ENCODE measurements around the gene IGSF3.
A peak's percentile ranks its signal among the peaks of the same experiment; 100 is the strongest.
"Not testable (repeated sequence)": the region's sequence is repeated elsewhere in the genome, so short reads cannot be mapped to it uniquely, and the experiment has no call there.

The IGSF3 gene

DNA sequence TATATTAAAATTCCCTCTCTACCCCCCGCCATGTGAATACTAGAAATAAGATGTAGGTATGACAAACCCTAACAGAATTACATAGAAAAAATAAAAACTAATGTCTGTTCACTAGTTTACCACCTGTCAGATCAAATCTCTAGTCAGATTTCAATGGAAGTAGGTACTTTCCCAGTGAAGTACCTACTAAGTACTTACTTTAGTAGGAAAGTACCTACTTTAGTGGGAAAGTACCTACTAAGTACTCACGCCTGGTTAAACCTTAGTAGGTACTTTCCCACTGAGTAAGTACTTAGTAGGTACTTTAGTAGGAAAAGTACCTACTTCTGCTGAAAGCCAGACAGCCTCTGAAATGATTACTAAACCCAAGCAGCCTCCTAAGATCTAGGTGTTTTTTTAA lies 58.7 kb downstream of the IGSF3 start:
- DNase-seq (ENCODE audit: extremely low spot score); POLR2A ChIA-PET: not testable (repeated sequence)
- CTCF ChIA-PET = interaction anchor here (1.3 kb wide), 1 partner anchor 64 kb away, joined by 4 read pairs; no protein-coding TSS in a partner anchor

DNA sequence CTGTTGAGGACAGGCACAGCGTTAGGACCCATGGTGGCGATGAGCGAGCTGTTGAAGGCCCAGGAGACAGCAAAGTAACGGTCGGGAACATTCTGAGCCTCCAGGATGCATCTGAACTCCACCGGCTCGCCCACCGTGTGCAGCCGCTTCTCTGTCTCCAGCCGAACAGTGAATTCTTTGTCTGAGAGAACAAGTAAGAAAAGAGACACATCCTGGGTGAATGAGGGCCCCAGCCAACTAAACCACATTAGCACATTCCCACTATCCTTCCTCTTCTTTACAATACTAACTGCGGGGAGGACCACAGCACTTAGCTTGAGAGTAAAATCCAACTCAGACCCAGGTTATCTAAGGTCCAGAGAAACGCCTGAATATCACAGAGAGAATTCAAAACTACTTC lies 59.4 kb downstream of the IGSF3 start:
- POLR2A ChIA-PET; DNase-seq (ENCODE audit: extremely low spot score): not testable (repeated sequence)
- CTCF ChIA-PET = interaction anchor here (1.3 kb wide), 1 partner anchor 65 kb away, joined by 4 read pairs; no protein-coding TSS in a partner anchor

DNA sequence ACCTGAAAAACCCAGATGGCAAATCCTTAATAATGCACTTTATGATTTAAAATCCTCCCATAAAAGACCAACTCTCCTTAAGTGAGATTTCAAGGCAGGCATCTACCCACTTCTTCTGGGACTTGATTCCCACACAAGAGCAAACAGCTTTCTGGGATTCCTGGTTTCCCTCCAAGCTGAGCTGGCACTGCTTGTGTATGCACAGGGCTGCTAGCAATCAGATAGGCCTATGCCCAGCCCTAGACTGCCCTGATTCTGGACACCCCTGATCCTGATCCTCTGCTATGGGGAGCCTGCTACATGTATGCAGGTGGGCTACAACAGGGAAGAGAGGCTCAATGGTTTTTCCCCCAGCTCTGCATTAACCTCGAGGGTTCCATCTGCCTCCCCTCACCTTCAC lies 60.1 kb downstream of the IGSF3 start:
- POLR2A ChIA-PET; CTCF ChIA-PET; DNase-seq (ENCODE audit: extremely low spot score): not testable (repeated sequence)

DNA sequence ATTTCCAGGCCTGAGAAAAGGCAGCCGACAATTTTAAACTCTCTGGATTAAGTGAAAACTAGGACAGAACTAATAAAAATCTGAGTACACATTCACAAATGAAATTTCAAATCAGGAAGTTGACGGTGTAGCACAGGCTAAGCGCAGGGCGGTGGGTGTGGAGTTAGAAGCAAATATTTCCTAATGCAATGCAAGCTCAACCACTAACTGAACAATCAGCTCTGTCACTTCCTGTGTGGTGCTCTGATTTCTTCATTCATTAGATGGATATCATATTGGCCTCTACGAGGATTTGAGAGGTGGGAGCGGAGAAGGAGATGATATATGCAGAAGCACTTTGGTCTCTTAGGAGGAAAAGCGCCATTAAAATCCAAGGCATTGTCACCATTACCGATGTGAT lies 61.5 kb downstream of the IGSF3 start:
- CTCF ChIA-PET; DNase-seq (ENCODE audit: extremely low spot score); POLR2A ChIA-PET: not testable (repeated sequence)

DNA sequence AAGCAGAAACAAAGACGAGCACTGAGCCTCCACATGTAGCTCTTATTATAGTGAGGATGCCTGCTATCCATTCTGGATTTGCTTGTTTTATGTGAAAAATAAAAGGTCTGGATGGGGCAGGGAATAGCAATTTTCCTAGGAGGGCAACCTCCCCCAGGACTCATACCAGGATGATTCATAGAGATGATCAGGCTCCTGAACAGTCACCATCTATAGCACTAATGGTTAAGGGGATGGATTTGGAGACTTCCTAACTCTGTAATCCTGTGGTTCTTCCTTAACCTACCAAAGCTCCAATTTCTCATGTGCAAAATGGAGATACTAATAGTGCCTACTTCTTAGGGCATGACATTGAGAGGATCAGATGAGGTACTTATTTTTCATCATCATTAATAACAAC lies 62.2 kb downstream of the IGSF3 start:
- DNase-seq (ENCODE audit: extremely low spot score) = no peak
- ChIA-PET CTCF (no interaction called here), POLR2A (no interaction called here)
- TF ChIP-seq, protein P1, sequence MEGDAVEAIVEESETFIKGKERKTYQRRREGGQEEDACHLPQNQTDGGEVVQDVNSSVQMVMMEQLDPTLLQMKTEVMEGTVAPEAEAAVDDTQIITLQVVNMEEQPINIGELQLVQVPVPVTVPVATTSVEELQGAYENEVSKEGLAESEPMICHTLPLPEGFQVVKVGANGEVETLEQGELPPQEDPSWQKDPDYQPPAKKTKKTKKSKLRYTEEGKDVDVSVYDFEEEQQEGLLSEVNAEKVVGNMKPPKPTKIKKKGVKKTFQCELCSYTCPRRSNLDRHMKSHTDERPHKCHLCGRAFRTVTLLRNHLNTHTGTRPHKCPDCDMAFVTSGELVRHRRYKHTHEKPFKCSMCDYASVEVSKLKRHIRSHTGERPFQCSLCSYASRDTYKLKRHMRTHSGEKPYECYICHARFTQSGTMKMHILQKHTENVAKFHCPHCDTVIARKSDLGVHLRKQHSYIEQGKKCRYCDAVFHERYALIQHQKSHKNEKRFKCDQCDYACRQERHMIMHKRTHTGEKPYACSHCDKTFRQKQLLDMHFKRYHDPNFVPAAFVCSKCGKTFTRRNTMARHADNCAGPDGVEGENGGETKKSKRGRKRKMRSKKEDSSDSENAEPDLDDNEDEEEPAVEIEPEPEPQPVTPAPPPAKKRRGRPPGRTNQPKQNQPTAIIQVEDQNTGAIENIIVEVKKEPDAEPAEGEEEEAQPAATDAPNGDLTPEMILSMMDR (IDR thresholded peaks at IDR 0.05; ENCODE audit: control extremely low read depth, extremely low read depth, low read depth, missing control alignments) = no peak

DNA sequence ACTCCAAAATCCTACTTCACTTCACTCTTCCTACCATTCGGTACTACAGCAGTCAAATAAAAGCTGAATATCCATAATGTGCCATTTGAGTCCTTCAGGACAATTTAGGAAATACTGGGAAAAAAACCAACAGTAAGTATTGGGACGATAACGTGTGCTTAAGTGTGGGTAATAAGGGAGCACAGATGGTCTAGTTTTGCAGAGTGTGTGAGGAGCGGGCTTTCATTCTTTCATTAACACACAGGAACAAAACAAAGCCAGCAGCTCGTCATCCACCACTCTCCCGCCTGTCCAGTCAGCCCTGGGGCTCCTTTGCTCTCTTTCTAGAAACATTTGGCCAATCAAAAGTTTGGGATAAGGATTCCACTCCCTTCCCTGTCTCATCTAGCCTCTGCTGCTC lies 63.1 kb downstream of the IGSF3 start:
- POLR2A ChIA-PET; DNase-seq (ENCODE audit: extremely low spot score); CTCF ChIA-PET: not testable (repeated sequence)

DNA sequence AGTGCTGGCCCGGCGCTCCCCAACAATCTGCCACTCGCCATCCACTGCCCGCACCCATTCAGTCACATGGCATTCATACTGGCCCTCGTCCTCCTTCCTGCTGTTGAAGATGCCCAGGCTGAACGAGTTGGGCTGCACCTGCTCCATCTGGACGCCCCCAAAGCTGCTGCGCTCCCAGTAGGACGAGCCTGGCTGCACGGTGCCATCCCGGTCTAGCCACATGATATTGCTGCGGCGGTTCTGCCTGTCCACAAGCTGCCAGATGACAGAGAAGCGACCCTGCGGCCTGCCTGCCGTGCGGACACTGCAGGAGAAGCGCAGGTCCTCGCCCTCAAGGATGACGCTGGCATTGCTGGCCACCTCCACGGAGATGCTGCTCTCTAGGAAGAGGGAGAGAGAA lies 63.9 kb downstream of the IGSF3 start:
- POLR2A ChIA-PET; DNase-seq (ENCODE audit: extremely low spot score); CTCF ChIA-PET: not testable (repeated sequence)

DNA sequence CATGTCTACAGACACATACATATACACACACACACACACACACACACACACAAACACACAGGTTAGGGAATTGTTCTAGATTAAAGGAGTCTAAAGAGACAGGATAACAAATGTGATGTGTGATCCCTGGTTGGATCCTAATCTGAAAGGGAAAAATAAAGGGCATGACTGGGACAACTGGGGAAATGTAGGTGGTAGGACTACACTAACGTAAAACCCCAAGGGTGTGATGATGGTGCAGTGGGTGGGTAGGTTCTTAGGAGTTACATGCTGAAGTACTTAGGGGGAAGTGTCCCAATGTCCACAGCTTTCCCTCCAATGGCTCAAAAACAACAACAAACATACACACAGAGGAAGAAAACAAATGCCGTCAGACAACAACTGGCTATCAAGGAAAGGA lies 68.2 kb downstream of the IGSF3 start:
- DNase-seq (ENCODE audit: extremely low spot score) = not testable (repeated sequence)
- CTCF ChIA-PET = interaction anchor here (1.5 kb wide), 3 partner anchors 25 to 125 kb away, joined by 3 to 4 read pairs (median 3); no protein-coding TSS in a partner anchor

DNA sequence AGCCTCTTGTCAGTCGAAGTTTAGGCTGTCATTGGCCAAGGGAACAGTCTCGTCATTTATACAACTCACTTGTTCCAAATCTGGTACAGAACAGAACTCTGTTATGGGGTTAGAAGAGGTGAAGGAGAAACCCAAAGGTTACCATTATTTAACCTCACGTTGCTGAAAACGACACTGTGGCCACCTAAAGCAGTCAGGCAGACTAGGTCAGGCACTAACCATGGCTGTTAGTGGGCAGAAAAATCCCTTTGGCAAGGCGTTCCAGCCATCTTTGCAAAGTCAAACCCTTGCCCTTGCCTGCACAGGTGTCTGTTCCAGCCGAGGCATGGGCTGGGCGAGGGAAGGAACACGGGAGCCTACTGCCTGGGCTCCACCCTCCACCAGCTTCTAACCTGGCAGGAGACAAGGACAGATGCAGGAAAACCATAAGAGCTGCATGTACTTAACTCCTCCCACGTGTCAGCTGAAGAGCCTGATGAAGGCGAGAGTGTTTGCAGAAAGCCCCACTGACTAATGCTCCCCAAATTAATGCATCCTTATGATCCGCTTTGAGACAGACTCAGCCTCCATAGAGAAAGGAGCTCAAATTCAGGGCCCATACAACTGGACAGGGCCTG lies 69.0 kb downstream of the IGSF3 start:
- POLR2A ChIA-PET; DNase-seq (ENCODE audit: extremely low spot score): not testable (repeated sequence)
- CTCF ChIA-PET = interaction anchor here (1.5 kb wide), 3 partner anchors 24 to 126 kb away, joined by 3 to 4 read pairs (median 3); no protein-coding TSS in a partner anchor

More for the DNA sequence above, 68.2 kb downstream of the IGSF3 start:
- POLR2A ChIA-PET = not testable (repeated sequence)

DNA sequence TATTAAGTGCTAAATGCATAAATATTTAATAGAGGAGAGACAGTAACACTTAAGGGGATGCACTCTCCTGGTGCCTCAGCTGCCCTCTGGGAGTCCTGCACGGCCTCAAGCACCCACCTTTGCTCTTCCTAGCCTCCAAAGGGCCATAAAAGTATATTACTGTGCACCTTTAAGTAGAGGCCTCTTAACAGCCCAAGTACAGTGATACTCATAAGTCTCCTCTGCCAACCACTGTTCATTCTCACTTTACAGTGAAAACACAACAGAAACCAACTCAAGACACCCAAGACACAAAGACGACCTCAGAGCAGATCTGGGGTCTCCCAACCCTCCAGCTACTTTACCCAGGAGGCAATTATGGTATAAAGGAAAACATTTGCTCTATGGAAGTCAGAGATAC lies 70.1 kb downstream of the IGSF3 start:
- CTCF ChIA-PET = interaction anchor here (1.3 to 4.1 kb wide), 6 partner anchors 13 to 458 kb away, joined by 3 to 55 read pairs (median 12); partner anchors contain the start of gene IGSF3
- POLR2A ChIA-PET; DNase-seq (ENCODE audit: extremely low spot score): not testable (repeated sequence)

DNA sequence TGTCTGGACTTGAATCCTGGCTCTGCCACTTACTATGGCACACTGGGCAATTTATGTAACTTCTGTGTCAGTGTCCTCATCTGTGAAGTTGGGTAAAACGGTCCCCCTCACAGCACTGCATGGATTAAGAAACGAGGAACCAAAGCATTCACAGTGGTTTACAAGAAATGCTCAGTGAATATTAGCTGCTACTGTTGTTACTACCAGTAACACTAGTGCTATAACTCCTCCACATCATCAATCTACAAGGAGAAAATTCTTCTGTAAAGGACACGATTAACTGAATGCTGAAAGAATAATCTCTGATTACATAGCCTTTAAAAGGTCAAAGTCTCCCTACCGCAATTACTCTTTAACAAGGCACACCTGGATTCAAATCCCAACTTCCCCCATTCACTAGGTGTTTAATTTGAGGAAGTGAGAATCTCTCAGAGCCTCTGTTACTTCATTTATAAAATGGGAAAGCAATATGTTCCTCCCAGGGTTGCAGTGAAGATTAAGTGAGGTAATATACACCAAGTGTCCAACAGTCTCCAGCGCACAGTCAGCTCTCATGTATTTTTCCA lies 70.7 kb downstream of the IGSF3 start:
- DNase-seq (ENCODE audit: extremely low spot score); POLR2A ChIA-PET: not testable (repeated sequence)
- CTCF ChIA-PET = interaction anchor here (1.0 to 4.1 kb wide), 11 partner anchors 12 to 458 kb away, joined by 3 to 55 read pairs (median 5); partner anchors contain the start of gene IGSF3

DNA sequence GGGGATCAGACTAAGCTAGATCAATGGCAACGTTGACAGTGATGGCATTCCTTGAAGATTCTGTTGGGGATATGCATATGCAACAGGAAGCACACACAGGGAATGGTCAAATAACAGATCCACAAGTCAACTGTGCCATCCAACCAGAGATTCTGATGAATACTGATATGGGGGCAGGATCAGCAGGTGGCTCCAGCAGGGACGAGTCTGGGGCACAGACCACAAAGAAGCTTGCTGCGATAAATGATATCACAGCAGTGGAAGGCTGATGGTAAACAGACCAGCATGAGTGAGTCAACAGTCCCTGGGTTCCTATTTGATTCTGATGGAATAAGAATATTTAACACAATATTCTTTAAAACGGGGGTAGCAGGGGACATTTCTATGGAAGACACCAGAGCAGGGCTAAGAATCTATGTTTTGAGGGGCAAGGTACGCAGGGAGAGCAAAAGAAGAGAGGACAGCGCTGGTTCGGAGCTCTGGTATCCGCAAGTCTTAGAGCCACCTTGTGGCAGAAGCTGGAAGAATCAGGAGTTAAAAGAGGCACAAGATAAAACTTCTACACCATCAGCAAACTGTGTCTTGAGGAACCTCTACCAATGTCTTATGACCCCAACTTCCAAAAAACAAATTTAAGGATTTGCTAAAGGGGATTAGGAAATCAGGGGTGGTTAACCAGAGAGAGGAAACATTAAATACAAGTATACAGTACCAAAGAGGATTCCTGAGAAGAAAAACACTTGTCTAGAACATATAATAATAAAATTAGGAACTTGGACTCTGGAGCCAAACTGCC lies 71.4 kb downstream of the IGSF3 start:
- DNase-seq (ENCODE audit: extremely low spot score); POLR2A ChIA-PET: not testable (repeated sequence)
- CTCF ChIA-PET = interaction anchor here (0.9 to 4.1 kb wide), 15 partner anchors 12 to 457 kb away, joined by 3 to 55 read pairs (median 4); partner anchors contain the start of gene IGSF3
- TF ChIP-seq, protein P1 (IDR thresholded peaks at IDR 0.05; ENCODE audit: control extremely low read depth, extremely low read depth, low read depth, missing control alignments) = peak; percentile 33

DNA sequence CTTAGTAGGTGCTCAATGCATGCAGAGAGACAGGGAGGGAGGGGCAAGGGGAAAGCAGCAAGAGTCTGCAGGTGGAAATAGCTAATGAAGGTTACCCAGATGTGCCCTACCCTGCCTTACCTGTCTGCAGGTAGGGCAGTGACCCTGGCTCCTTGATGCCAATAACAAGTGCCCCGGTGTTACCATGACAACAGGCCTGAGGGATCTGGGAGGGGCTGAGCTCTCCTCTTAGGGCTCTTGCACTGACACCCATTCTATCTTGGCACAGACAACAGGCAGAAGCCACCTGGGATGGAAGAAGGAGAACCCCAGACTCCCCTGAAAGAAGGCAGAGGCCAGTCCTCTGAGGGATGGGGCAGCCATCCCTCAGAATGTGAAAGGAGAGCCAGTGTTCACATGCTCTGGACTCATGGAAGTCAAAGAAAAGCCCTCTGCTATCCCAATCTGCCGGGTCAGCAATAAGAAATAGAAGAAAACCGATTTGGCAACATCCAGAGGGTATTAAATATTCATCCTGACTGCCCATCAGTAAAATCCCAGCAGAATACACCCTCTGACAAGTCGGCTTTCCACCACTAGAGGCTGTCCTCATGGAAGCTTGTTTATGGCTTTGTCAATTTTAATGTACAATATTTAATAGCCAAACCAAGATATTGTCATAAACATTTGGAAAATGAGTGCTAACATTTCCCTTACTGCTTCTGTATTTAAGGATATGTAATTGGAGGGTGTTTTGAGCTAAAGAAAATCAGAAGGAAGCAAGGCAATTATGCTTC lies 72.3 kb downstream of the IGSF3 start:
- DNase-seq (ENCODE audit: extremely low spot score); POLR2A ChIA-PET: not testable (repeated sequence)
- CTCF ChIA-PET = interaction anchor here (0.9 to 4.1 kb wide), 12 partner anchors 11 to 456 kb away, joined by 3 to 55 read pairs (median 4); partner anchors contain the start of gene IGSF3

DNA sequence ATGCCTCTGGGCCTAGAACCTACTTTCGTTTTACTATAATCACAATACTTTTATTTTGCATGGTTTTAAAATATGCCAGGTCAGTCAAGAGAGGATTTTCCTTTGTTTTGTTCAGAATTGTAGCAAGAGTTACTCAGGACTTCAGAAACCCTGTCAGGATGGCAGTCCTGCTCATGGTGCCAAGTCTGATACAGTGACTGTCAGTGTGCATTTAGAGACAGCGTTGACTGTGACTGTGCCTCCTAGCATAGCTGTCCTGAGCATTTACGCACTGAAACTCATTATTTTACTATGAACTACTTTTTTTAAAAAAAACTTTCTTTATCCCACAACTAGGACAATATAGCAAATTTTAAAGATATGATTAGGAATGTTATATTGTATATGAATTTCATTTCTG lies 73.6 kb downstream of the IGSF3 start:
- CTCF ChIA-PET = interaction anchor here (3.9 to 4.1 kb wide), 2 partner anchors 10 to 16 kb away, joined by 43 to 55 read pairs; no protein-coding TSS in a partner anchor
- POLR2A ChIA-PET; DNase-seq (ENCODE audit: extremely low spot score): not testable (repeated sequence)

DNA sequence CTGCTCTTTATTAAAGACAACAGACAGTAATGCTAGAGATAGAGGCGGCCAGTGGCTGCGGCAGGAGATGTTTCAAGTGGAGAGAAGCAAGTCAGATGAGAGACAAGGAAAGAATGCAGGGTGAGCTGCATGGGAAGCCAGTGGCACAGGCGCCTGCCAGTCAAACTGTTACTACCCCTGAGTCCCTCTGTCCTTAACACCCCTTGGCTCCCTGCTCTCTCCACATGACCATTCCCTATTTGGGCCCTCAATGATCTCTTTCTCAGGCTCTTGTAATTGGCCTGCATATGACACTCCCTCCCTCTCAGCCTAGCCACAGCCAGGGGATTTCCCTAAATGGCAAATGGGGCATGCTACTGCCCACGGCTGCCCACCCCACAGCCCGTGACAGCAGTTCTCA lies 74.1 kb downstream of the IGSF3 start:
- DNase-seq (ENCODE audit: extremely low spot score); POLR2A ChIA-PET: not testable (repeated sequence)
- CTCF ChIA-PET = interaction anchor here (4.1 kb wide), 1 partner anchor 9 kb away, joined by 43 read pairs; no protein-coding TSS in a partner anchor
